HG03354 (cell line): ENCODE data around the gene PTPRD.

Experiments used
- ATAC-seq: cut with Tn5 transposase; IDR thresholded peaks from one replicate; pipeline ENCODE4 v1.9.1; 2021; ENCODE audit warnings: mild to moderate bottlenecking; ENCODE audit not compliant: unreplicated experiment, poor library complexity, severe bottlenecking

The PTPRD gene

DNA sequence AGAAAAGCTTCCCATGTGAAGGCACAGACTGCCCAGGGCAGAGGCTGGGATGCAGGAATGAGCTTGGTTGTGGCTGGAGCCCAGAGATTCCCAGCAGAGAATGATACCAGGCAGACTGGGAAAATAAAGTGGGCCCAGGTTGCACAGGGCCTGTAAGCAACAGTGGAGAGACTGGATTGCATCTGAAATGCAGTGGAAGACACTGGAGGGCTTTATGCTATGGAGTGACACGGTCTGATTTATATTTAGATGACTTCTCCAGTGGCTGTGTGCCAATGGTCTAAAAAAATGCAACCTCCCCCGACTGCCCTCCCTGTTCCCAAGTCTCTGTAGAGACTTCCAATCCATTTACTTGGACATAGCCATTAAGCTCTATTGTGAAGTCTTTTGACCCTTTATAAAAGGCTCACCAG is 1862.2 kb downstream of the PTPRD start:
- no peak for ATAC-seq

- ATAC-seq, result no peak
Observed at GRCh38 chr9:8745347-8745746, 1867.5 kb downstream of the PTPRD start.

- ATAC-seq, result no peak
Observed at GRCh38 chr9:8738945-8739344, 1873.9 kb downstream of the PTPRD start.

- no peak for ATAC-seq
Observed at GRCh38 chr9:8736805-8737204, 1876.0 kb downstream of the PTPRD start.

DNA sequence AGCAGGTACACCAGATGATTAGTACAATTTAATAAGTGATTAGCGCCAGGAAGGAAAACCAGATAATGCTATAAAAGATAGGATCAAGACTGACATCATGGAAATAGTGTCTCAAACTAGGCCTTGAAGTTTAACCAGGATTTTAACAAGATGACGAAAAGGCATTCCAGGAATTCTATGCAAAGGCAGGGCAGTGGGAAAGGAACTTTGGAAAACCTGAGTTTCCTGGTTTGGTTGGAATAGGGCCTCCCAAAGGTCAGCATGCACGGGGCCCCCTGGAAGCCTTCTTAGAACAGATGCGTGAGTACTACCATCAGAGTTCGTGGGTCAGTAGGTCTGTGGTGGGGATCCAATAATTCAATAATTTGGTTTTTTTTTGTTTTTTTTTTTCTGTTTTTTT is 1878.0 kb downstream of the PTPRD start:
- no peak for ATAC-seq

- no peak for ATAC-seq
Observed at GRCh38 chr9:8733131-8733954, 1879.5 kb downstream of the PTPRD start.

- ATAC-seq, result no peak
Observed at GRCh38 chr9:8732367-8733075, 1880.3 kb downstream of the PTPRD start.

GRCh38 chr9:8730618-8731017 is 1882.2 kb downstream of the PTPRD start:
- no peak for ATAC-seq

- ATAC-seq, result no peak
Observed at GRCh38 chr9:8728910-8729309, 1883.9 kb downstream of the PTPRD start.

- no peak for ATAC-seq
Observed at GRCh38 chr9:8727191-8727590, 1885.6 kb downstream of the PTPRD start.

DNA sequence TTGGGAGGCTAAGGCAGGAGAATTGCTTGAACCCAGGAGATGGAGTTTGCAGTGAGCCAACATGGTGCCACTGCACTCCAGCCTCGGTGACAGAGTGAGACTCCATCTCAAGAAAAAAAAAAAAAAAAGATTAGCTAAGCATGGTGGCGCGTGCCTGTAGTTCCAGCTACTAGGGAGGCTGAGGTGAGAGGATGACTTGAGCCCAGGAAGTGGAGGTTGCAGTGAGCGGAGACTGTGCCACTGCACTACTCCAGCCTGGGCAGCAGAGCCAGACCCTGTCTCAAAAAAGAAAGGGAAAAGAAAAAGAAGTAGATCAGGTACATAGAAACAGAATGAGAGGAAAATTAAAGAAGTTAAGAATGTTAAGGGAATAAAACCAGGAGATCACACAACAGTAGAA is 1886.1 kb downstream of the PTPRD start:
- no peak for ATAC-seq

DNA sequence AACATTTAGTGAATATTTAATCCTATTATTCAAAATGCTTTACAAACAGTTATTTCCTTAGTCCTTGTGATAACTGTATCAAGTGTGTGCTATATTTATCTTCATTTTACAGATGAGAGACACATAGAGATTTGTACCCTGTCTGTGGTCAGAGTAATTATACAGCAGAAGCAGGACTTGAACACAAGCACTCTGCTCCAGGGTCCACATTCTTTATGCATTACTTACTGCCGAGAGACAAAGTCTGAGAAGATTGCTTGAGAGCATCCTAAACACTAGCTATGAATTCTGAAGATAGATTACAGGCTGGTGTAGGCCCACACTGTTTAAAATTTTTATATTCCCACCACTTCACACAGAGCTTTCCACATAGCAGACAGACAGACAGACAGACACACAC is 1887.2 kb downstream of the PTPRD start:
- no peak for ATAC-seq

- no peak for ATAC-seq
Observed at GRCh38 chr9:8724284-8725018, 1888.4 kb downstream of the PTPRD start.

- ATAC-seq, result no peak
Observed at GRCh38 chr9:8723195-8723594, 1889.6 kb downstream of the PTPRD start.

DNA sequence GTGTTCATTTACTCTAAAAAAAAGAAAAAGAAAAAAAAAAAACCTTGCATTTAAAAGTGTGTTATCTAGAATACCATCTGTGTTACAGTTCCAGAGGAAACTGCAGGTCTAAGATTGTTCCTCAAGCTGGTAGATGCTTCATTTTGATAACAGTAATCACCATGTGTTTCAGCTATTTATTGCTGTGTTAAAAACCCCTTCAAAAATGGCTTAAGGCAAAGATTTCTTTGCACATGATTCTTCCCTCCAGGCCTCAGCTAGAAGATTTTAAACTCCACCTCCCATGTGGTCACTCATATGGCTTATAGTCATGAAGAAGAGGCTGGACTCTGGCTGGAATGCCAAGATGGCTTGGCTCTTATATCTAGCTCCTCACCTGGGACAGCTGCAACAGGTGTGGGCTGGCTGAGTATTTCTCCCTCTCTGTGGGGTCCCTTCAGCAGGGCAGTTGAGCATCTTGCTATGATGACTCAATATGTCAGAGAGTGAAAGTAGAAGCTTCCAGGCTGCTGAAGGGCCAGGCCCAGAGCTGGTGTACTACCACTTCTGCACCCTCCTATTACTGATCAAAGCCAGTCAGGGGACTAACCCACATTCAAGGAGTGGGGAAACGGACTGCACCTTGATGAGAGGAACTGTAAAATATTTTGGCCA is 1892.8 kb downstream of the PTPRD start:
- no peak for ATAC-seq

DNA sequence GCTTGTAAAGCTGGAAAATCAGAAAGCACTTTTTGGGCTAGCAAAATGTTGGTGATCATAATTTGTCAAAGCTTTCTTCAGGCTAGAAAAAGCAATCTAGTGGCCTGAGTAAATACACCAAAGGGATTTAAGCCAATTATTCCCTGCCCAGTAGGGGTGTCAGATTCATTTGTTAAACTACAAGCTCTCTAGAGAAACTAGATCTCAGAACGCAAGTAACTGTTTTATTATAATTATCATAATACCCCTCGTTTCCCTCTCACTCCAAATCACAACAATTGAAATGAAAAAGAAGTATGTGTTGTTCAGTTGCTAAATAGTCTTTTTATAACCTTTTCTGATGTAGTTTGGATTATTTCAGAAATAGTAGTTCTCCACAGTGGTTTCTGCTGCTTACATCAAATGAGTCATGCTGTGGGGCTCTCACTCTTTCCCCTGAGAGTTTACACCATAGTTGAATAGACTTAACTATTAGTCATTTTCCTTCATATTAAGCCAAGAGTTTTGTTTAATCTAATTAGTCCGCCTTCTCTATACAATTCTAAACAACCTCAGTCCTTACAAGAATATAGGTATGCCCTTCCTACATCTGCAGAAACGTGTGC is 1894.6 kb downstream of the PTPRD start:
- ATAC-seq, result no peak

GRCh38 chr9:8717146-8717545 is 1895.7 kb downstream of the PTPRD start:
- ATAC-seq, result no peak

- ATAC-seq, result no peak
Observed at GRCh38 chr9:8715788-8716187, 1897.0 kb downstream of the PTPRD start.

- no peak for ATAC-seq
Observed at GRCh38 chr9:8713811-8714165, 1899.0 kb downstream of the PTPRD start.
